Activated naive CD4-positive, alpha-beta T cell treated with anti-CD3 and anti-CD28 coated beads, Interleukin-2, amount 50 U/mL, for 72 hours (primary cell): ENCODE results near the gene AXDND1. TPM values are rescaled to one million over a fixed set of nuclear protein-coding genes. Genes with fewer than 3 reads are reported as not detected.

Source experiments
- ATAC-seq, 2 donors: fragments of 150-1000 bp; cut with Tn5 transposase; 2 replicates each; pipeline ENCODE4 v1.10.0; 2021; ENCODE audit warnings: mild to moderate bottlenecking in 2 of 2, moderate library complexity in 2 of 2
- DNase-seq, 2 donors: peaks; one replicate each; pipeline ENCODE4 v3.0.0; 2021 to 2022; ENCODE audit warnings: low spot score in 2 of 2
- H3K27ac Mint-ChIP-seq, 2 donors: one replicate each; pipeline ENCODE4 v1.8.0; 2022; ENCODE audit warnings: mild to moderate bottlenecking in 2 of 2, mixed read lengths in 2 of 2
- H3K36me3 Mint-ChIP-seq, 2 donors: one replicate each; pipeline ENCODE4 v1.8.0; 2022; ENCODE audit warnings: mixed read lengths in 2 of 2
- H3K9me3 Mint-ChIP-seq, 2 donors: one replicate each; pipeline ENCODE4 v1.8.0; 2022; ENCODE audit warnings: mixed read lengths in 2 of 2
- total RNA-seq, 2 donors: library from RNA; stranded (reverse); gene quantifications; one replicate each; pipeline ENCODE4 v1.2.3, GENCODE V29; 2022

Gene AXDND1, protein sequence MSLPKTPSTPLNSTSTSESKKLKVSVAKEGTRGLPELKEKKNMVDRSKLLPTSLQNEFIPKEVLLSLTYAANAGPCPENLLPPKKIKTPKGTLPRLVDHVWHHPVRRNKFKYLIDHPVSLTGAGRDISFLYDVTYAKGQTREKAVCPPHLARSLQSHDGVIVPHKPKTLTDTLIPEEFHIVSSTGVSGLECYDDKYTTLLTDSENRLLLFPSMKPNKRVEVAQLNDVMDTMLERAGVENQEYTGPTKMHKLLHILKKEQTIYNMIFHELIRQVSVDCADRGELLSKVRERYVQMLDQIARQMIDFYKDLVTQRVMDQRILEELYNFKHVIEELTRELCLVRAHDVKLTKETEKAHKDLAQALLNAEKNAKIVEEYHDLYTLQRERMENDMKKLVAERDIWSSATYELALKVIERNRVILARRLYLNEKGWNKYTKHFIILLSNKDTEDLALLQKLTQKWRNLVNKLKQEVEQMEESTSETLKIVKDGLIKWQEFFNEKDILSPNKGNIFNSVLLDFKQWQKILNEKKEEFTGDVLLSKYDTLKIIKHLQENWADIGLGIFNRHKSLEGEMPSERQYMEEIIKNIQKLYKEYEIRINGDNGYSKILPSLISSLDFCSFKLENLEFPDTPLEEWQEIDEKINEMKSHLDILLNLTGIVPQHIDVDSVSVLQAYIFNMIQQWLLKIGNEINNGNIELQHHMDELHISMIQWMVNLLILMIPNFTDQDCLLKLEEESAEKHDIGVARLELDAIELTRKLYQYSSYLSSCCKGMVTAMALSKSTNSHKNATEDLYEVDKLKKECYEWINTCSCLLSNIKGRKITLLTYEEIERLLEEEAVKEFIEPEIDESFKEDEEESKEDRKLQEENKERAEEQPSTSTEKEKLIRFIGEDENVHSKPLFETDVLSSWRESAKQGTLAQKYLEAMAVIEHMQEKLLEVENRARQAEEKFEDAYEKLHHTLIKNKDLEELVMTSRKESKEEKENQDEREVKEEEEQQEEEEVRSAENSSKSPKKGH
- 1 to 10 TPM in 1 of 2 donors, under 1 TPM in 1; 0.36 to 1.1 TPM for total RNA-seq

DNA sequence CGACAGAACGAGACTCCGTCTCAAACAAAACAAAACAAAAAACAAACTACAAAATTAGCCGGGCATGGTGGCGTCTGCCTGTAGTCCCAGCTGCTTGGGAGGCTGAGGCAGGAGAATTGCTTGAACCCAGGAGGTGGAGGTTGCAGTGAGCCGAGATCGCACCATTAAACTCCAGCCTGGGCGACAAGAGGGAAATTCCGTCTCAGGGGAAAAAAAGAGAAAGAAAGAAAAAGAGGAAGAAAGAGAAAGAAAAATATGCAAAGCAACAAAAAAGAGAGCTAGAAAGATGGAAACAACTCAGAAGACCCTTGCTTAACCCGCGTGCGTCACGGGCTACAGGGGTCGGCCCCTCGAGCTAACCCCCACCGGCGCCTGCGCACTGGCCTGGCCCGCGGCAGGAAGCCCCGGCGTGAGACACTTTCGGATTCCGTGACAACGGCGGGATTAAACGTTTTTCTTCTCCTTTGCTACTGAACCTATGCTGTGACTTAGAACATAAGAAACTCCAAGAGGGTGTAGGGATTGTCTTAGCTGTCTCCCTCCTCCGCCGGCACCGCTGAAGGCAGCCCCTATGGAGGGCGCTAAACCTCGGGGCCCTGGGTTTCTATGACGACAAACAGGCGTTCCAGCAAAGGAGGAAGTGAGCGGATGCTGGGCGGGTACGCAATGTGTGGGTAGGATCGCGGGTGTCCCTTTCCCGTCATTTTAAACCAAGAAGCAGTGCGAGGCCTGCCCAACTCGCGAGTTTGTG is at the start of gene AXDND1:
TSS of gene AXDND1 (plus strand) at position 630 of the 751 bp plus-strand sequence. CDS start 539 bp downstream, outside the sequence.
- no peaks in the 10 kb centered on the region for H3K9me3 Mint-ChIP-seq
- no peaks in the 10 kb centered on the region for H3K36me3 Mint-ChIP-seq
- ATAC-seq (peak; percentile 92 to 93), DNase-seq (peak; percentile 82 to 90)
- peak within 1 kb of the TSS; percentile 98 for H3K27ac Mint-ChIP-seq

DNA sequence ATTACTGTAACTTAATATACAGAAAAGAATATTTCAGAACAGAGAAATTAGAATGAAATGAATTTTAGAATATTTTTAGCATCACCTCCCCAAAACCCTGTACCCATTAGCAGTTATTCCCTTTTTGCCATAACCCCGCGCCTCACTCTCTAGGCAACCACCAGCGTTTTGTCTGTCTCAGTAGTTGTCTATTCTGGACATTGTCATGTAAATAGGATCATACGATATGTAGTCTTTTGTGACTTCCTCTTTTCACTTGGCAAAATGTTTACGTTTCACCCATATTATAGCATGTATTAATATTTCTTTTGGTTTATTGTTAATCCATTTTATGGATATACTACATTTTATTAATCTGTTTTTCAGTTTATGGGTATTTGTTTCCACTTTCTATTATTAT is 47.3 kb upstream of the AXDND1 start:
- peaks cover 0 to 38% of the 10 kb centered on the region in 2 donors for H3K36me3 Mint-ChIP-seq
- ATAC-seq (no peak), DNase-seq (no peak)
- H3K27ac Mint-ChIP-seq = no peak overlapping the region
- H3K9me3 Mint-ChIP-seq = no peaks in the 10 kb centered on the region

DNA sequence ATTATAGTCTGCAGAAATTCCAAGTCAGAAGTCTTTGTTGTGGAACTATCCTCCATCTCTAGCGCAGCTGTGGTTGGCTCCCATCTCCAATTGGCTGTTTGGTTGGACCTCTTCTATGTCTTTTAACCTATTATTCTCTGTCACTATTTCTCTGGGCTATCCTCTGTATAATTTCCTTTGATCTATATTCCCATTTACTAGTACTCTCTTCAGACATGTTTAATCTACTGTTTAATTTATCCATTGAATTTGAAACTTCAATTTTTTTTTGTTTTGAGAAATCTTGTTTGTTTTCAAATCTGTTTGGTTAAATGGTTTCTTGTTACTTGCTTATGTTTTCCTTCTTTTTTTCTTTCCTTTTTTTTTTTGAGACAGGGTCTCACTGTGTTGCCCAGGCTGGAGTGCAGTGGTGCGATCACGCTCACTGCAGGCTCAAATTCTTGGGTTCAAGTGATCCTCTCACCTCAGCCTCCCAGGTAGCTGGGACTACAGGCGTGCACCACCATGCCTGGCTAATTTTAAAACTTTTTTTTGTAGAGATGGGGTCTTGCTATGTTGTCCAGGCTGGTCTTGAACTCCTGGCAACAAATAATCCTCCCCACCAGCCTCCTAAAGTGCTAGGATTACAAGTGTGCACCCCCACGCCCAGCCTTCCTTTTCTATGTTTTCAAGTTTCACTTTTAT is 44.1 kb upstream of the AXDND1 start:
- Mint-ChIP-seq H3K36me3 (peaks cover 0 to 26% of the 10 kb centered on the region in 2 donors), H3K9me3 (no peaks in the 10 kb centered on the region), H3K27ac (peak overlapping the region in 1 of 2 donors; percentile 56)
- ATAC-seq (no peak), DNase-seq (no peak)

DNA sequence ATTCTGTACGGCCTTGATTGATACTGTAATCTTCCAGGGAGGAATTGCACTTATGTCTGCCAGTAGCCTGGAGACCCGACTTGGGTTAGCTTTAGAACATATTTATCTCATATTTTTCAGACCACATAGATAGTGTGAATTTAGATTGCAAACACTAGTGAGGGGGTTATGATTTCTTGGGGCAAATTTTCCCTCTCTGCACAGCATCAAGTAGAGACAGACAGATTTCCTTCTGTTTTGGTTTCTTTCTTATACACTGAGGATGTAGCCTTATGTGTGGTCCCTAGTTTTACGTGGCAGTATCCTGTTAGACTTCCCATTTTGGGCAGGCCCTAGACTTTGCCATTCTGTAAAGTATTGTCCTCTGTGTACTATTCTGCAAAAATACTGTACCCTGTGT is 43.2 kb upstream of the AXDND1 start:
- Mint-ChIP-seq H3K36me3 (peaks cover 0 to 26% of the 10 kb centered on the region in 2 donors), H3K9me3 (no peaks in the 10 kb centered on the region), H3K27ac (peak overlapping the region in 1 of 2 donors; percentile 56)
- DNase-seq (no peak), ATAC-seq (no peak)

DNA sequence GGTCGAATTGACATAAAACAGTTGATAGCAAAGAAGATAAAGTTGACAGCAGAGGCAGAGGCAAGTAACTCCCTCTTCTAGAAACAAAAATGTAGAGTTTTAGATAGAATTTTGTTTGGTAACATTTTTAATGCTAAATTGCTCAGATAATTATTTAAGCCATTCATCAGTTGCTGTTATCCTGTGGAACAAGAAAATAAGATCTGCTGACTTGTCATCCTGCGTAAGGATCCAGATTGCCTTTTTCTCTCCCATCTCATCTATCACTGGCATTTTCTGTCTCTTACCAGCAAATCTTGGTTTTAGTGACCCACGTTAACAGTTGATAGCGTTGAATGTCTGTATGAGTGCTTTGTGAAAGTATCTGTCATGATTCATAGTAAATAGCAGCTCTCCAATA is 42.3 kb upstream of the AXDND1 start:
- DNase-seq (no peak), ATAC-seq (no peak)
- Mint-ChIP-seq H3K27ac (no peak overlapping the region), H3K36me3 (peaks cover 0 to 26% of the 10 kb centered on the region in 2 donors), H3K9me3 (no peaks in the 10 kb centered on the region)

DNA sequence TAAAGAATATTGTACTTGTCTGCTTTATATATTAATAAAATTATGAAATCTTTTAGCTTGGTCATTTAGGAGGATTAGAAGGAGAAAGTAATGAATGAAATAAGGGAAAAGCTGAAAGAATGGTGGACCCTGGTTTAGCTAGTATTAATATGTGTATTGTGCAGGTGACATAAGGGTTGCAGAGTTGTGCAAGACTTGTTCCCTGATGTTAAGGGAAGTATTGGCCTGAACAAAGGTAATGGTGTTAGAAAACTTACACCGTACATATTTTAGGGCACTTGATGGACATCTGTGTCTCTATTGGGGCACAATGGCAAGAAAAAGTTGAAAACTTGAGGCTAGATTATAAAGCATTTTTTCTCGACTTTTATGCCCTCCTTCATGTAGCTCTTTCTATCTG is 39.9 kb upstream of the AXDND1 start:
- peaks cover 0 to 18% of the 10 kb centered on the region in 2 donors for H3K36me3 Mint-ChIP-seq
- H3K27ac Mint-ChIP-seq = no peak overlapping the region
- DNase-seq (no peak), ATAC-seq (no peak)
- no peaks in the 10 kb centered on the region for H3K9me3 Mint-ChIP-seq

DNA sequence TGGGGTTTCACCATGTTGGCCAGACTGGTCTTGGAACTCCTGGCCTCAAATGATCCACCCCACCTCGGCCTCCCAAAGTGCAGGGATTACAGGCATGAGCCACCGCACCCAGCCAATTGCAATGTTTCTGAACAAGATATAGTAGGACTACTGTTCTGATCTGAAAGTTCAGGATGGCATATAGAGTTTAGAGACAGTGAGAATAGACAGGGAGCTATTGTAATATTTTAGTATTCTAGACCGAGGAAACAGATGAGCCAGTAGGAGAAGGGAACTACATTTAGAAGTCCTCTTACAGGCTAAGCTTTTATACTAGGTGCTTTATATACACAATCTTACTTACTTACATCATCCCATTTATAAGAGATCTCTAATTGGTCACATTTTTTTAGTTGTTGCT is 39.0 kb upstream of the AXDND1 start:
- Mint-ChIP-seq H3K36me3 (peaks cover 0 to 10% of the 10 kb centered on the region in 2 donors), H3K27ac (no peak overlapping the region), H3K9me3 (no peaks in the 10 kb centered on the region)
- DNase-seq (no peak), ATAC-seq (no peak)

DNA sequence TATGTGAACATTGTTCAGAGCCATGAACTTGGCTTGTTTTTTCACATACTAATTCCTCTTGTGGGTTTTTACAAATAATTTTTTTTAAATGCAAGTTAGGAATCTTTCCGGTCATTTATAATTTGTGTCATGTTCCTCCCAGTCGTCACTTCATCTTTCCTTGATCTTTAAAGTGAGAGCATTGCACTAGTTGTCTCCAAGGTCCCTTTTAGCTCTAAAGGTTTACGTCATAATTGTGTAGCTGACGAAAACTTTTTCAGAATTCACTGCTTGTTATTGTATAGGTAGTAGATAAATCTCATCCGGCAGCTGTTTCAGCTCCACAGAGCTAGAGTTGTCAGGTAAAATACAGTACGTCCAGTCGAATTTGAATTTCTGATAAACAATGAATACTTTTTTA is 38.6 kb upstream of the AXDND1 start:
- no peak for ATAC-seq
- Mint-ChIP-seq H3K36me3 (peaks cover 0 to 5% of the 10 kb centered on the region in 2 donors), H3K9me3 (no peaks in the 10 kb centered on the region), H3K27ac (no peak overlapping the region)
- DNase-seq = no peak

DNA sequence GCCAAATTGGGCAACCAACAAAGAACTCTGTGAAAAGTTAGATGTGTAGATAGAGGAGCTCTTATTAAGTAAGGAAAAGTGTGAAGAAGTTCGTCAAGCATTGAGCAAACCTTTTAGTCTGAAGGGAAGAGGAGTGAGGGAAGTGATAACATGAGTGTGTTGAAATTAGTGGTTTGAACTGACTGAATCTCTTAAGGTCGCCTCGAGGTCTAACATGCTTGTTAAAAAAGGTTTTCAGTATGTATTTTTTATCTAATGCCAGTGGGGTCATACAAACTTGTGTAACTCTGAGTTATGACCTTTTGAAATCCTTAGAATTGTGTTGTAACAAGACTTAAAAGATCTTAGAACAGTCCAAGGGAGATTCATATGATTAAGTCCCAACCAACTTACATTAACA is 38.1 kb upstream of the AXDND1 start:
- H3K9me3 Mint-ChIP-seq = no peaks in the 10 kb centered on the region
- no peak overlapping the region for H3K27ac Mint-ChIP-seq
- DNase-seq (no peak), ATAC-seq (no peak)
- H3K36me3 Mint-ChIP-seq = peaks cover 0 to under 1% of the 10 kb centered on the region in 2 donors

DNA sequence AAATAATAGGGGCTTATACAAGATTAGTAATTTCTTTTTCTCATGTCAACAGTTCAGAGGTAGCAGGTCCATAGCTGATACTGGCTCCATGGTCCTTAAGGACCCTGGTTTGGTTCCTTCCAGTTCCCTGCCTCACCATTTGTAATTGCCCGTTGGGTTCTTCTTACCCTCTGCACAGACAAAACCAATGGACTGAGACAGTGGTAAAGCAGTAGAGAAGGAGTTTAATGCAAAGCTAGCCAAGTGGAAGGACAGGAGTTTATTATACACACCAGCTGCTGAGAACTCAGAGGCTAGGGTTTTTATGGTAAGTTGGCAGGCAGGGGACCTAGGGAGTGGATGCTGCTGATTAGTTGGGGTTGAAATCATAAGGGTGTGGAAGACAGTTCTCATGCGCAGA is 35.9 kb upstream of the AXDND1 start:
- no peak overlapping the region for H3K27ac Mint-ChIP-seq
- ATAC-seq = no peak
- no peaks in the 10 kb centered on the region for H3K9me3 Mint-ChIP-seq
- peaks cover 0 to 9% of the 10 kb centered on the region in 2 donors for H3K36me3 Mint-ChIP-seq
- DNase-seq = no peak

DNA sequence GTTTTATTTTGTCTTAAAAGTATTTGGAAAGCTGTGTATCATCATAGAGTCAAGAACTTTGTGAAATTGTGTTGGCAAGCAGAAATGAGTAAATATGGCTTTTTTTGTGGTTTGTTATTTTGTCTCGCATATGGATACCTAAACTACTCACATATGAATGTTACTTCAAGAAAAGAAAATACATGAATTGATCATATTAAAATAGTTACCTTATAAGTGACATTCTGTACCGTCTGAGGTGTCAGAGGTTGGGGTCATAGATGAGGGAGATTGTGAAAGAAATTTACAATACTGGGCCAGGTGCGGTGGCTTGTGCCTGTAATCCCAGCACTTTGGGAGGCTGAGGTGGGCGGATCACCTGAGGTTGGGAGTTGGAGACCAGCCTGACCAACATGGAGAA is 31.3 kb upstream of the AXDND1 start:
- ATAC-seq (peak in 1 of 2 donors; percentile 85), DNase-seq (no peak)
- H3K27ac Mint-ChIP-seq = peak overlapping the region; percentile 19 to 87
- no peaks in the 10 kb centered on the region for H3K9me3 Mint-ChIP-seq
- H3K36me3 Mint-ChIP-seq = peaks cover 0 to 9% of the 10 kb centered on the region in 2 donors

DNA sequence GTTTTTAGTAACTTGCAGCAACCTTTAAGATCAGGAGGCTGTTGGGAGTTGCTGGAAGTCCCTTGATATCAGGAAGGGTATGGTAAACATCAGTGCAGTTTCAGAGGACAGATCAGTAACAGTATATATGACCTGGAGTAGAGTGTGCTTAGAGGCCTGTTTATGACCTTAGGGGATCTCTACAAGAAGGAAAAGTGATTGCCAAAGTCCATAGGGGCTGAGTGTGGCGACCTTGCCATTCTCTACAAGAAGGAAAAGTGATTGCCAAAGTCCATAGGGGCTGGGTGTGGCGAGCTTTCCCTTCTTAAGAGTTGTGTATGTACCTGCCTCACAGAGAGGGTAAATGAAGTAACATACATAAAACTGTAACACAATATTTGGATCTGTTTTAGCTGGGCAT is 28.5 kb upstream of the AXDND1 start:
- Mint-ChIP-seq H3K27ac (no peak overlapping the region), H3K36me3 (peaks cover 0 to 9% of the 10 kb centered on the region in 2 donors)

DNA sequence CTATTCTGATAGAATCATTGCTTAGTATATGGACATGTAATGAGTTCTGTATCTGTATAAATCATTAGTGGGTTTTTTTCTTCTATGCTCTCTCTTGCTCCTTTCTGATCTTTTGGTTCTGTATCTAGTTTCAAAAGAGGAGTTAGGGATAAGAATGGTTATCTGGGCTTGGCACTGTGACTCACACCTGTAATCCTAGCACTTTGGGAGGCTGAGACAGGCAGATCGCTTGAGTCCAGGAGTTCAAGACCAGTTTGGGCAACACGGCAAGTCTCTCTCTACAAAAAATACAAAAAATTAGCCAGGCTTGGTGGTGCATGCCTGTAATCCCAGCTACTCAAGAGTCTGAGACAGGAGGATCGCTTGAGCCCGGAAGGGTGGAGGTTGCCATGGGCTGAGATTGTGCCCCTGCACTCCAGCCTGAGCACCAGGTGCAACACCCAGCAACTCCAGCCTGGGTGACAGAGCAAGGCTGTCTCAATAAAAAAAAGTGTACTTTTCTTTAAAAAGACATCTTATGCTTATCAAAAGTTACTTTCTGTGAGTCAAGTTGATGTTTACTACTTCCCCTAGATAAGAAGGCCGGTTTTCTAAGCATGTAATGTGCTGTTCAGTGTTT is 27.7 kb upstream of the AXDND1 start:
- H3K36me3 Mint-ChIP-seq = peaks cover 6 to 9% of the 10 kb centered on the region in 2 donors

More for the DNA sequence above, 28.5 kb upstream of the AXDND1 start:
- DNase-seq = no peak
- ATAC-seq = no peak
- H3K9me3 Mint-ChIP-seq = no peaks in the 10 kb centered on the region

DNA sequence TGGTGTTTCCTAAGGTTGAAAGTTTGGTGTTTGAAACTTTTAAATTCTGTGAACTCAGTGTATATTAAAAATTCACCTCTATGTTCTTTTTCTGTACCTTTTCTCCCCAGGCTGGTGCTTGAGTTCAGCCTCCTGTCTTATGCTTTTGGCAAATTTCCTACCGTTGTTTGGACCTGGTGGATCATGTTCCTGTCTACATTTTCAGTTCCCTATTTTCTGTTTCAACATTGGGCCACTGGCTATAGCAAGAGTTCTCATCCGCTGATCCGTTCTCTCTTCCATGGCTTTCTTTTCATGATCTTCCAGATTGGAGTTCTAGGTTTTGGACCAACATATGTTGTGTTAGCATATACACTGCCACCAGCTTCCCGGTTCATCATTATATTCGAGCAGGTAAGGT is 24.9 kb upstream of the AXDND1 start:
- no peak for DNase-seq
- Mint-ChIP-seq H3K36me3 (peaks cover 0 to 16% of the 10 kb centered on the region in 2 donors), H3K9me3 (no peaks in the 10 kb centered on the region), H3K27ac (no peak overlapping the region)
- no peak for ATAC-seq

More for the DNA sequence above, 27.7 kb upstream of the AXDND1 start:
- Mint-ChIP-seq H3K9me3 (no peaks in the 10 kb centered on the region), H3K27ac (no peak overlapping the region)
- ATAC-seq = no peak
- no peak for DNase-seq

DNA sequence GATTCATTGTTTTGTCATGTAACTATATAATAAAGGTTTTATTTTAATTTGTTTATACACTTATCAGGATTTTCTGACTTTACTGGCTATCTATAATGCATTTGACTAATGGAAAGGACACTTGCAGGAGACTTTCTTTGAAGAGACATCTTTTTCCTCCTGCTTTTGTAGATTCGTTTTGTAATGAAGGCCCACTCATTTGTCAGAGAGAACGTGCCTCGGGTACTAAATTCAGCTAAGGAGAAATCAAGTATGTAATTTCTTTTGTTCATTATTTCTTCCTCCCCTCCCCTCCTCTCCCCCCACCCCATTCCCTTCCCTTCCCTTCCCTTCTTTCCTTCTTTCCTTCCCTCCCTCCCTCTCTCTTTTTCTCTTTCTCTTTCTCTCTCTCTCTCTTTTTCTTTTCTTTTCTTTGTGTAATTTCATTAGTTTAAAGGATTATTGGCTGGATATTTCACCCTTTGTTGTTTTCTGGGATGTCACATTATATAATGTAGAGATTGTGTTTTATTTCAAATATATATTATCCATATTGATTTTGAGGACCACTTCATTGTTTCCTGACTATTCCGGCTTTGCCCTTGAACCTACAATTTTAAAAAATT is 23.7 kb upstream of the AXDND1 start:
- H3K27ac Mint-ChIP-seq = peak overlapping the region in 1 of 2 donors; percentile 13
- no peak for DNase-seq
- H3K36me3 Mint-ChIP-seq = peaks cover 0 to 16% of the 10 kb centered on the region in 2 donors
- H3K9me3 Mint-ChIP-seq = no peaks in the 10 kb centered on the region
- no peak for ATAC-seq
